ENCODE data around the gene ARHGEF11. TPM values are rescaled to one million over a fixed set of nuclear protein-coding genes. Genes with fewer than 3 reads are reported as not detected.
A peak's percentile ranks its signal among the peaks of the same experiment; 100 is the strongest.

ARHGEF11 gene
- total and polyA plus RNA-seq, 9 of the 15 experiments (the other 6 are each of a cell fraction or from before 2014, with no cell fraction given): 0.14 to 15.5 (median 9.0) TPM

GRCh38 chr1:156995412-156995811 is 50.1 kb downstream of the ARHGEF11 start:
- POLR2A ChIA-PET: interaction anchor here (1.4 to 2.0 kb wide), 2 partner anchors 15 to 21 kb away, joined by 3 to 8 read pairs; no protein-coding TSS in a partner anchor
- Histone ChIP-seq H2AFZ (ENCODE audit: low read depth, low read length) (no peak overlapping the region), H3K9ac (ENCODE audit: insufficient read depth in 1 of 2, low read depth in 2 of 2, low read length in 2 of 2) (no peak overlapping the region), H3K9me3 (replicated peaks; ENCODE audit: control insufficient read depth, insufficient read depth, low read depth, low read length) (no peaks in the 10 kb centered on the region), H3K27me3 (ENCODE audit: control insufficient read depth in 2 of 2, insufficient read depth in 2 of 2, low read length in 2 of 2) (no peaks in the 10 kb centered on the region), H3K79me2 (ENCODE audit: control insufficient read depth, insufficient read depth, low read length) (peaks cover 12% of the 10 kb centered on the region), H4K20me1 (replicated peaks; ENCODE audit: control insufficient read depth, insufficient read depth, low read length) (no peaks in the 10 kb centered on the region; the same call in 1 of the 2 replicates), H3K27ac (ENCODE audit: extremely low read depth, low read depth, low read length) (no peak overlapping the region), H3K4me3 (no peak overlapping the region), H3K4me1 (replicated peaks in 1 of 2; ENCODE audit: control insufficient read depth in 2 of 2, insufficient read depth in 2 of 2, low read length in 2 of 2) (peaks cover 23 to 47% of the 10 kb centered on the region in 2 experiments), H3K4me2 (ENCODE audit: insufficient read depth, low read length) (no peak overlapping the region), H3K9me1 (ENCODE audit: control insufficient read depth, insufficient read depth, low read length) (no peaks in the 10 kb centered on the region), H3K36me3 (ENCODE audit: control insufficient read depth, insufficient read depth, low read length) (peaks cover 8% of the 10 kb centered on the region; the same call in 2 of the 3 replicates)
- 64% methylated on average over 4 of the region's 5 CpGs for WGBS (ENCODE audit: insufficient coverage, low coverage, missing lambda C conversion rate)
- CTCF ChIA-PET (ENCODE audit: low intra/inter-chr PET ratio): no interaction called here
- FAIRE-seq (no peak), DNase-seq (ENCODE audit: extremely low read depth in 1 of 4, low spot score in 3 of 4) (no peak), ATAC-seq (no peak)
- in situ Hi-C loops (cut with MboI): no loop called here
- intact Hi-C loops (cut with micrococcal nuclease): no loop called here
- BruUV-seq (replicated peaks): no TSS peak
- TF ChIP-seq ZHX1 (conservative IDR thresholded peaks at IDR 0.05; ENCODE audit: low read length): no peak
- no peak for TF ChIP-seq ZKSCAN8 (CRISPR knock-in tag; IDR thresholded peaks at IDR 0.05)
- peak; percentile 55; the same call in 1 of the 2 replicates for TF ChIP-seq ZNF121 (CRISPR knock-in tag; conservative IDR thresholded peaks at IDR 0.05)
- no peak for TF ChIP-seq ZBTB1 (CRISPR knock-in tag; IDR thresholded peaks at IDR 0.05; ENCODE audit: borderline replicate concordance, low read depth)
- no peak for TF ChIP-seq PBX2 (CRISPR knock-in tag; IDR thresholded peaks at IDR 0.05; ENCODE audit: low read depth)
- no peak for TF ChIP-seq PBX2 (tag; conservative IDR thresholded peaks at IDR 0.05; ENCODE audit: low read depth)
- TF ChIP-seq NR2C2 (CRISPR knock-in tag; IDR thresholded peaks at IDR 0.05): no peak
- TF ChIP-seq NR2C2 (tag; IDR thresholded peaks at IDR 0.05): no peak
- TF ChIP-seq POLR2AphosphoS5 (IDR thresholded peaks at IDR 0.05; ENCODE audit: control insufficient read depth, insufficient read depth, low read depth, low read length): no peak
- TF ChIP-seq ZBTB43 (CRISPR knock-in tag; IDR thresholded peaks at IDR 0.05): no peak
- no peak for TF ChIP-seq RBBP5 (IDR thresholded peaks at IDR 0.05; ENCODE audit: borderline replicate concordance, insufficient read depth, low read length, poor library complexity, severe bottlenecking)
- TF ChIP-seq GATAD2B (IDR thresholded peaks at IDR 0.05; ENCODE audit: borderline replicate concordance): no peak
- no peak for TF ChIP-seq NCOA1 (IDR thresholded peaks at IDR 0.05; ENCODE audit: low read depth)
- TF ChIP-seq ETS1 (conservative IDR thresholded peaks at IDR 0.05; ENCODE audit: control insufficient read depth, low read depth, low read length): no peak
- no peak for TF ChIP-seq TARDBP (IDR thresholded peaks at IDR 0.05)

Measured in K562 (cell line).